ENCODE results near the gene ADAMTS17.

Gene ADAMTS17

DNA sequence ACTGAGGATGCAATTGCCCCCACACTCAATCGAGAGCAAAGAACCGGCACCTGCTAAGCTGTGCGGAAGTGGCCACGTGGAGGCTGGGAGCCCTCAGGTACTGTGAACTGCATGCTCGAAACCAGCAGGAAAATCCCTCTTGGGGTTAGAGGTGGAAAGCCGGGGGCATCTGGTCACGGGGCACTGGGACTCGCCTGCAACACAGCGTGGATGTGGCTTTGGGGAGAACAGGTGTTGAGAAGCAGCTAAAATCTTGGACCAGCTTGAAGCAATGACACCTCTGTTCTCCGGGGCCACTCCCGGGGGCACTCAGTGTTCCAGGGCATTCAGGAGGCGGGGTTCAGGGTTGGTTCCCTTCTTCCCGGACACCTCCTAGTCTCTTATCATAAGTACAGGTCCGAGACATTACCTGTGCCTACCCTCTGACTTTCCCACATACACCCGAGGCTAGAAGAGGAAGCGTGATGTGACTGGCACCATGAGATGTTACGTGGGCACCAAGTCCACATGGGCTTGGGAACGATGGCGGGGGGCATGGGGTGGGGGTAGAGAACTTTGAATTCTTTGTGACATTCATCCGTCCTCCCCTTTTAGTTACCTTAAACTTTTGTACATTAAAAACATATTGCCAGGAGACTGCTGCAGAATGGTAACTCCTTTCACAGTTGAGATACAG is 172.0 kb downstream of the ADAMTS17 start:
- no peak for DNase-seq (ENCODE audit: low spot score)

DNA sequence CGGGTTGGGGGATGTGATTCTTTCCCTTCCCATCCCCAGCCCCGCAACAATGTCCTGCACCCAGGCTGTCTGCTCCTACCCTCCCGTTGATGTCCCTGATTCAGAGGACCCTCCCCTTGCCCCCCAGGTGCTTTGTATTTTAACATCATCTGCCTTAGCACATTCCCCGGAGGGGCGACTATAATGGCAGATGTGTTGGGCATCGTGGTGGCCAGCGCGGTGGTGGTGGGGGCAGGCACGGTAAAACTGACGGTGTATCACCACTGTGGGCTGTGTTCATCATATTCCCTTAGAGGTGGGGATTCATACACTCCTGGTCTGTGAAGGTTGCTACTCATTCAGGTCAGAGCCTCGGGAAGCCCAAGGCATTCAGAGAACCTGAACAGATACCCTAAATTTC is 173.0 kb downstream of the ADAMTS17 start:
- DNase-seq (ENCODE audit: low spot score), result no peak

DNA sequence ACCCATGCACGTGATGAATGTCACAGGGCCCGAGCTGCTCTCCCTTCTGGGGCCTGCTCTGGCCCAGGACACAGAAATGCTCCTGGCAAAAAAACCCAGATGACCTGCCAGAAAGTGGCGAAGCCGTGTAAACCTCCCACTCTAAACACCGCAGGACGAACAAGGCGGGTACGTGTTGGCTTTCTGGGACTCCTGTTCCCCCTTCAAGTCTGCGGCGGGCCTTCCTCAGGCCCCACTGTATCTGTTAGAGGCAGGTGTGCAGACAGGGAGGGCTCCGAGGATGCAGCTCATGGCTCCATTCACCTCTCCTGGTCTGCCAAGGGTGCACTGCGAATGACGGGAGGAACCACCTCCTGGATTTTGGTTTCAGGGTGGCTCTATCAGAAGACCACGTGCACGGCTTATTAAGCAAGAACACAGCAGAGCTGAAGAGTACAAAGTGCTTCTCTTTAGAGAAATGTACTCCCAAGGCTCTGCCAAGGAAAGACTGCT is 173.8 kb downstream of the ADAMTS17 start:
- no peak for DNase-seq (ENCODE audit: low spot score)

DNA sequence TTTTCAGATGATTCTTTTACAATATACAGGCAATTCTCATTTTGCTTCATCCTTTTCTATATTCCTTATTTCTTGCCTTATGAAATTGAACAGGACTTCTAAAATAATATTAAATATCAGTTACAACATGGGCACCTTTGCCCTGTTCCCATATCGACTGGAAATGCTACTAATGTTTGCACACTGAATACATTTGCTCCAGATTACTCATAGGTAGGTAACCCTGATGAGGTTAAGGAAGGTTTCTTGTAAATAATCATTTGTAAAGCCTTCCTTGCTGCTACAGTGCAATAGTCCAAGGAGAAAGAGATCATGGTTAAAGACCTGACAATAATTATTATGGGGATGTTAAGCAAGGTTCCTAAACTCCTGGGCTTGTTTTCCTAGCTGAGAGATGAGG is 175.5 kb downstream of the ADAMTS17 start:
- no peak for DNase-seq (ENCODE audit: low spot score)

DNA sequence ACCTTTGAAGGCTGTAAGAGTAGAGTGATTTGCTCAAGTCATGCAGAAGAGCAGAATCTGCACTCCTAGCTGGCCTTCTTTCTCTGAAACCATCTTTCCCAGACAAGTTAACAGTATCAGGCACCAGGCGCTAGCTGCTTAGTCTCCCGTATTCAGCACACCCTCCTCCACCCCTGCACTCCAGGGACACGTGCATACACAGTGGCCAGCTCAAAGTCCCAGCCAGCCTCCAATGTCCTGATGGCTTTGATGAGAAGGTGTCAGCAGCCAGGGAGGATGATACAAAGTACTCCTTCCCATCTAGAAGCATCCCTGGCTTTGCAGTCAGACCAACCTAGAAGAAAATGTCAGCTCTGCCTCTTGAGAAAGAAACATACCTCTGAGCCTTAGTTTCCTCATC is 177.8 kb downstream of the ADAMTS17 start:
- DNase-seq (ENCODE audit: low spot score), result no peak

DNA sequence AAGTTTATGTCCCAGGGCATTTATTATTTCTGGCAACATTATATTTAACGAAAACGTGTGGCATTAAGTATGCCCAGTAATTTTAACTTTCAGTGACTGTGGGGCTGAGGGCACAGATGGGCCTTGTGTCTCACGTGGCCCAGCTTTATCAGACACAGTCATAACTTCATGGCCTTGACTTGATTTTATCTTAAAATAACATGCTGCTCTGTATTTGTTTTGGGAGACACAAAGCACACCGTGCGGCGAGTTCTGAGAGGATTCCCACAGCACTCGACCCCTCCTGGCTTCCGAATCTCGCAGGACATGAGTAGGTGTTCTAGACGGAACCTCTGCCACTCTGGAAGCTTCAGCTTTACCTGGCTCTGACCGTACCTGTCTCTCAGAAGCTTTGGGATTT is 180.8 kb downstream of the ADAMTS17 start:
- no peak for DNase-seq (ENCODE audit: low spot score)

DNA sequence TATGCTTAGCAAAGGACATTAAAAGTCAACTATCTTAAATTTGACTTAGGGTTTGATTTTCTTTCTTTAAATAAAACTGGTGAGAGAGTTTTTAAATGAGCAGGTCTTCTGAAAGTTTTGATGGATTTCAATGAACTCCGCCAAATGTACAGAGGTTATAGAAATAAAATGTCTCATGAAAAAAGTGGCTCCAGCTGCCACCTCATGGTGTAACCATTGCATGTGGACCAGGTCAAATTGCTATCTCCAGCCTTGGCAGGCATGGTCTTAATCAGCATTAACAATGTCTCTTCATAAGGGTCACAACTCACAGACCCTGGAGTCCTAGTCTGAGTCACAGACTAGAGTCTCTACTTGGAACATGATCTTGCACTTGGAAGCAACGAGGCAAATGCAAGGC is 182.3 kb downstream of the ADAMTS17 start:
- no peak for DNase-seq (ENCODE audit: low spot score)

DNA sequence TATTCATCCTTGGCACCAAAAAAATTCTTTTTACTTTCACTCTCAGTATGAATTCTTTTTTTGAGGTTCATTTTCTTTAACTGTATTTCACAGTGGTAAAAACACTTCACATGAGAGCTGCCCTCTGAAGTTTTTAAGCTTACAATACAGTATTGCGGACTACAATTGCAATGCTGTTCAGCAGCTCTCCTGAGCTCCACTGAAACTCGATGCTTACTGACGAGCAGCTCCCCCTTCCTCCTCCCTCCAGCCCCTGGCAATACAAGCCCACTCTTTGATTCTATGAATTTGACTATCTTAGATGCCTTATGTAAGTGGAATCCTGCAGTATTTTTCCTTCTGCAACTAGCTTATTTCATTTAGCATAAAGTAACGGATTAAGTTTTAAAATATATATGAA is 183.4 kb downstream of the ADAMTS17 start:
- no peak for DNase-seq (ENCODE audit: low spot score)

DNA sequence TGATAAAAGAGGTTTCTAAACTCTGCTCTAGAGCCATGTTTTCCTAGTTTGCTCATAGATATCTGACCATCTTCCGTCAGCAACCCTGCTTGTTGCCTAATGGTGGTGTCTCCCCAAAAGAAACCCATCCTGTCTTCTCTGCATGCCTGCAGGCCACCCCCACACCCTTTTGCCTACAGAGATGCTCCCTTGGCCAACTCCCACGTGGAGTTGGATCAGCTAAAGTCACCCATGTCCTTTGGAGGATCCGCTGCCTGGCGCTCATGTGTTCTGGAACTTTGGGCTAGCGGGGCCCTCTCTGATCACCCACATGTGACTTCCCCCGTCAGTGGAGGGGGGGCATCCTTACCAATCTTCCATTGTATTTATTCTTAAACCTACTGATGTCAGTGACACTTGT is 185.6 kb downstream of the ADAMTS17 start:
- DNase-seq (ENCODE audit: low spot score), result no peak

DNA sequence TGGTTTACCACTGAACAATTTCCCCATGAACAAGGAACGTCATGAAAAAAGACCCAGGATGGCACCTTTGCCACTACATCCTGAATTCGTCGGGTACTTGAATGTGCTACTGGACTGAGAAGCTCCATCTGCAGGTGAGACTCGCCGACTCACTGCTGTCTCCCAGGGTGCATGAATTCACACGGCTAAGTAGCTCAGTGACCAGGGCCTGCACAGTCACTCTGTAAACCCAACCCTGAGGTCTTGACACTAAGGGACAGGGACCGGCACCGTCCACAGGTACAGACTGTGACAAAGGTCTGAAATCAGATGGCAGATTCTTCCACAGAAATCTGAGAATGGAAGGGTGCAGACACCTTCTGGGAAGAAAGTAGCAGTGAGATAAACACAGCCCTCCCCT is 187.4 kb downstream of the ADAMTS17 start:
- no peak for DNase-seq (ENCODE audit: low spot score)

DNA sequence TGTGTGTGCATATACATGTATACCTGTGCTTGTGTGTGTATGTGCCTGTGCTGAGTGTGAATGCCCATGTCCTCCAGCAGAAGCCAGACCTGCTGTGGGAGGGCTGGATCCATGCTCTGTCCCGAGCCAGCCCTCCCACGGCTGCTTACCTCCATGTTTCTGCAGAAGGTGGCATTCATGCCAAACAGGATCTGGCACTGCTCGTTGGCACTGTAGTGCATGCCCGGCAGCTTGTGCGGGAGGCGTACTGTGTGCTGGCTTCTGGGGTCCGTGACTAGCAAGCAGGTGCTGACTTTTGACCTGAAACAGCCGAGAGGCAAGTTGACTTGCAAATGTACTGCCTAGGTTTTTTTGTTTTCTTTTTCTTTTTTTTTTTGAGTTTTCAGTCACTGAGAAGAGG is 189.3 kb downstream of the ADAMTS17 start:
- no peak for DNase-seq (ENCODE audit: low spot score)

DNA sequence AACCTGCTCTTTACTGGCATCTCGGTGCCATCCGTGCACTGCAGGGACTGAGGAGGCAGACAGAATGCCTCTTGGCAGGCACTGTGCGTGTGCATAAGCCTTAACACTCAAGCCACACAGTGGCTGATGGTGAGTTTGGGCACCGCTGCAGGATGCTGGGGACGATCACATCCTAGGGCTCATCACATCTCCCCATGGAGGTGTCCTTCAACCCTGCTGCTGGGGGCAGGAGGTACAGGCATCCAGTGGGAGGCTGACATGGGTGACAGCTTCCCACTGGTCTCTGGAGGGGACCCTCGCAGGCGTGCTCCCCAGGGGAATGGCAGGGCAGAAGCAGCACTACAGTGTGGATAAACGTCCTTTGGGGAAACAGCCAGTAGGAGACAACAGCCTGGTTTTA is 190.9 kb downstream of the ADAMTS17 start:
- no peak for DNase-seq (ENCODE audit: low spot score)

DNA sequence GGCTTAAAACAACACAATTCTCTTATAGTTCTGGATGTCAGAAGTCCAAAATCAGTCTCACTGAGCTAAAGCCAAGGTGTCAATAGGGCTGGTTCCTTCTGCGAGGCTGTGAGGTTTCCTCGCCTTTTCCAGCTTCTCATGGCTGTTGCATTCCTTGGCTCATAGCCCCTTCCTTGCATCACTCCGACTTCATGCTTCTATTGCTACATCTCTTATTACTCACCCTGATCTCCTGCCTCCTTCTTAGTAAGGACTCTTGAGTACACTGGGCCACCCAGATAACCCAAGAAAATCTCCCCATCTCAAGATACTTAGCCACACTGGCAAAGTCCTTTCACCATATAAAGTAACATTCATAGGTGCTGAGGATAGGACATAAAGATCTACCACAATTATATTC is 193.9 kb downstream of the ADAMTS17 start:
- no peak for DNase-seq (ENCODE audit: low spot score)

DNA sequence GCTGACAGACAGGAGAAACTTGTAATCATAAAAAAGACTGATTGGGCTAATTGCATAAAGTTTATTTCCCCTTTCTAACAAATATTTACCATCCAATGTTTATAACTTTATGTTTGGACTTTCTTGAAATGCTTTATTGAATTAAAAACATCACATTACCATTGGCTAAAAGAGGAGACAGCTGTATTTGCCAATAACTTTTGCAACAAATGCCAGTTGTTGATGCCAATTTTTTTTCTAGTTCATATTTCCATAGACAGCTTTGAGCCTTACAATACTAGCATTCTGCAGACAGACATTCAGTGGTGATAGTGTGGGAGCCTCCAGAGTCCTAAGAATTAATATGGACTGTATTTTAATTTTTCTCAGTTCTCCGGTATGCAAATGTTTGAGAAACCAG is 198.4 kb downstream of the ADAMTS17 start:
- DNase-seq (ENCODE audit: low spot score), result no peak

DNA sequence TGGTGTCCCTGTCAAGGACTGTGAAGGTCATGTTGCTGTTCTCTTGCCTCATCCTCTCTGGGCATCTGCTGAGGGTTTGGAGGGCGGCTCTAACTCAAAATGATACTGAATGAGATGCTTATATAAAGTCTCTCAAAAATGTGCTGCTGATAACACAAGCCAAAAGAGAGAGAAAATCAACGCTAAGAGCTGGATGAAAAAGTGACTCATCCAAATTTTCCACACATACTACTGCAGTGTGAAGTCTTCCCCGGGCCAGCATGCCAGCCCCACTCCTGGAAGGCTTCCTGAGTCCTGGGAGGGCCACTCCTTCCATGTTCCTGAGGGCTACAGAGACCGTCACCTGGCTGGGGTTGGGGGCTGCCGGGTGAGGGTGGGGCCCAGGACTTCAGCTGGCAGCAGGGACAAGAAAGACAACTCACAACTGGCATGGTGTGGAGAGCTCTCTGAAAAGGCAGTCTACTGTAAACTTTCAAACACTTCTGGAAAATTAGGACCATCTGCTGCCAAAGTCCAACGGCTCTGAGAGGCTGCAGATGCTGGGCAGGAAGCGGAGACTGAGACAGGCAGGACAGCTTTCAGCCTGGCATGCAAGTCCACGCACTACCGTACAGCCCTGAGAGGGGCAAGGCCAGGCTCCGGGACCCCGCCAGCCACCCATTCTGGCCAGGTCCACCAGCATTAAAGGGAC is 200.3 kb downstream of the ADAMTS17 start:
- DNase-seq (ENCODE audit: low spot score), result no peak

DNA sequence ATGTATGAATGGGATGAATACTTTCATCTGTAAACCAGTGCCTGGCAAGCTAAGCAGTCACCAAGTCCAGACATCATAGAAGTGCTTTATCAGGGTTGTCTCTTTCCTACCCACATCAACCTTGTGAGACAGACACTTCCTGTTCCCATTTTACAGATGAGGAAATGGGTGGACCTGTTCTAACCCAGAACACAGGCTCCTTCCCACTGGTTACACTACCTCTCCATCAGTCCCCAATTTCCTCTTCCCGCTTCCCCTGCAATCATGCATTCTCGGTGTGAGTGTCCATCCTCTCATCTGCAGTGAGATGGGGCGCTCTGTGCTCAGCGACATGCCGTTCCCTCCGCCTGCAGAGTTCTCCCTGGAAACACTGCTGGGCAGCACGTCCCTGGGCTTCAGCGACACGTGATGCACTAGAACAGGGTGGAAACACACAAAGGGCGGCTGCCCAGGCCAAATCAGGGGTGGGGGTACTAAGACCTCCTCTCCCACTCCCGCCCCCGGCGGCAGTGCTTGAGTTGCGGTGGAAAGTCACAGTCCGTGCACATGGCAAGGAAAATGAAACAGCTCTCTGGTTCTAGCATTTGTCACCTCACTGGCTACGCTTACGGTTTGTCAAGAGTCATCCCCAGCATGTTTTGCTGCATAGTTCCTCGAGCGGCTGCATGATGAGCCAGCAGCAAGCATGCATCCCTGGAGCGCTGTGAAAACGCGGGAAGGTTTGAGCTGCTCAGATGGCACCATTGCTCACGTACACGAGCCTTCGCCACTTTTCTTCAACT is 201.1 kb downstream of the ADAMTS17 start:
- DNase-seq (ENCODE audit: low spot score), result no peak

DNA sequence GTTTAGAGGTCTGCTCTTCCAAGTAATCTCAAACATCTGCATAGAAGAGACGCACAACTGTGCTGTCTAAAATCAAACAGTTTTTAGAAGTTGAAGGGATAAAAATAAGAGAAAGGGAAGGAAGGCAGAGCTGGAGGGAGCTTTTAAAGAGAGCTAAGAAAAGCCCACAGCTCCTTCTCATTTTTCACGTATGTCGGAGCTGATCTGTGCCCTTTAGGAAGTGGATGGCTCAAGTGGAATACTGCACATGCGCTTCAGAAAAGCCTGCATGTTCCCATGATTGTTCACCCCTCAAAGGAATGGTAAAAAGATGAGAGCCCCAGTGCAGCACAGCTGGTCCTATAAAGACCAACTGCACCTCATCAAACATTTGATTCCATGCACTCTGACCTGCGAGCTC is 207.2 kb downstream of the ADAMTS17 start:
- no peak for DNase-seq (ENCODE audit: low spot score)

DNA sequence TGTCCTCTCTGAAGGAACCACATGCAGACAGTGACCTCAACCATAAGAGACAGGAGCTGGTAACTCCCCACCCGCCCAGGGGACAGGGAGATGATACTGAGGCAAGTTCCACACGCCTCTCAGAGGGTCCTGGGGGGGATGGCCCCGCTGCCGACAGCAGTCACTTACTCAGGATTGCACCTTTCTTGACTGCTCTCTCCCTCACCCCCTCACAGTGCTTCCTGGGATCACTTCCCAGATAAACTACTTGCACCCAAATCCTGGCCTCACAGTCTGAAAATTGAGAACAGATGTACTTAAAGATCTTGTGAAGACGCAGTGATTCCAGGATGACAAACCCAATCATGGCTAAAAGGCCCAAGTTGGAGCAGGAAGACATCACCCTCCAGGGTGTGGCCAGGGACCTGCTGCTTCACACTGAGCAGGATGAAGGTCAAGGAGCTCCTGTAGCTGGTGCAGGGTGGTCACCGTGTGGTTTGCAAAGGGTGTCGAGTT is 207.6 kb downstream of the ADAMTS17 start:
- no peak for DNase-seq (ENCODE audit: low spot score)

DNA sequence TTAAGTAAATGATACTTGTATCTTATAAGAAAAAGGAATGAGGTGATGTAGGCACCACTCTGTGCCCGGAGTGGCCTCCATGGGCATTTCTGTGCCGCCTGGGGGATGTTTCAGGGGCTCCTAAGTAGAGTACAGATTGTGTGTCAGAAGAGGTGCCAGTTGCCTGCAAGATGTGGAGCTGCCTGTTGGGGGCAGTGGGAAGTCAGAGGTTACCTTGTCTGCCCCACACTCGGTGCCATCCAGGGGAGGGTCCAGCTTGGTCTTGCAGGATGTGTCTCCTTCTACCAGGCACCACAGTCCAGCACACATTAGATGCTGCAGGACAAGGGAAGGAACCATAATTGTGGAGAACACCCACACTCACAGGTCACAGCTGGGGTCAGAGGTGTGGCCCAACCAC is 208.8 kb downstream of the ADAMTS17 start:
- no peak for DNase-seq (ENCODE audit: low spot score)

DNA sequence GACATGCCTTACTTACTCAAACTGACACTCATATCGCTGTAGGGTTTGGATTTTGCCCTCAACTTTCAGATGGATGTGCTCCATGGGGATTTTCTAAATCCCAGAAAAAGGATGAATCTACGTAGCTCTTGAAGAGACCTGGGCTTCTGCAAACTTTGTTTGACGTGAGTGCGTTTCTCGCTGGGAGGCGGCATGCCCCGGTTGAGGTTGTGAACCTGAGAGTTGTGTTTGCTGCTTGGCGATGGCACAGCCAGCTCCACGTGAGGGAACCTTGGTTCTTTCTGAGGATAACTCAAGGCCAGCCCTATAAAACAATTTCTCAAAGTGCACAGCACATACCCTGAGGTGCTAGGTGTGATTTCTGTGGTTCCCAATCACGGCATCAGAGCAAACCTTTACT is 209.5 kb downstream of the ADAMTS17 start:
- no peak for DNase-seq (ENCODE audit: low spot score)

DNA sequence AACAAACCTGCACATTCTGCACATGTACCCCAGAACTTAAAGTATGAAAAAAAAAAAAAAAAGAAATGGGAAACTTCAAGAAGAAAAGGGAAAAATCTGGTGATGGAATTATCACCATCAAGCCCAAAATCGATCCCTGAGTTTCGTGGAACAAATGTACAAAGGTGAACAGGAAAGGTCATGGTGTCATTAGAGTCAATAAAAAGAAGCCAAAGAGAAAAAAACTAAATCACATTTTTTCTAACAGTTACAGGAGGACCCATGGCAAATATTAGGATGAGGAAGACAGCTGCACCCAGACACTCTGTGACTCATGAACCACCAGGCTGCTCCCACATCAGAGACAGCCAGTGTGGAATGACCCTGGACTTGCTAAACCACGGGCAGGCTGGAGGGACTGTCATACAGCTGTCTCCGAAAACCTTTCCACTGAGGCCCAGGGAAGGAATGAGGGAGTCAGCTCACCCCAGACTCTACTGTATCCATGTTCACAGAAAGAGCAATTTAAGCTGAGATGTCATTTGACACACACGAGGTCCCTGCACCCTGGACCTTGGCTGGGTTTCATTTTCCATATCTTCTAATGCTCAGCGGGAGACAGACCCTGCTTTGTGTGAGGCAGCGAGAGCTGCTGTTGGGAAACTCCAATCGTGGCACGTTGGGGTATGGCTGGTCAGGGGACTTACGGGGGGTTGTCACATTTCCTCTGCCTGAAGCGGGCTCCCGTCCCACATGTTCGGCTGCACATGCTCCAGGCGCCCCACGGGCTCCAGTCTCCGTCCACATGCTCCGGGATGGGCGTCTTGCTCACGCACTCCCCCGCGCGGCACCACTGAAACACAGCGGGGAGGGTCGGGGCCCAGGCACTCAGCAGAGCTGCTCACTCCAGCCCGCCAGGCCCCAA is 210.2 kb downstream of the ADAMTS17 start:
- DNase-seq (ENCODE audit: low spot score), result no peak

DNA sequence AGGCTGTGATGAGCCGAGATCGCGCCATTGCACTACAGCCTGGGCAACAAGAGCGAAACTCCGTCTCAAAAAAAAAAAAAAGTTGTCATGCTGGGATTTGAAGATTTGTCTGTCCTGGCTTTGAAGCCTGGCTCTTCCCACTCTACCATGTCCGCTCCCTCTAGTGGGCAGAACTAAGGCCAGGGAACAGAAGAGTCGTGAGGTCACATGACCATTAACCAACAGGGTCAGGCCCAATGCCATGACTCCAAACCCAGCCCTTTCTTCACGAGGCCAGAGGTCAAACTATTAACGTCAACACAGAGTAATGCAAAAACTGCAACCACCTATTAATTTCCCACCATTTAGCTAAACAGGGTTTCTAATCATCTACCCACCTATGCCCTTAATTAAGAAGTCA is 212.1 kb downstream of the ADAMTS17 start:
- DNase-seq (ENCODE audit: low spot score), result no peak
